Measurements from ENCODE around the gene TMEM259. TPM values are rescaled to one million over a fixed set of nuclear protein-coding genes. Genes with fewer than 3 reads are reported as not detected.

TMEM259 gene
- total and polyA plus RNA-seq, 9 of the 15 experiments (the other 6 are each of a cell fraction or from before 2014, with no cell fraction given): 0.52 to 231 (median 63.6) TPM

DNA sequence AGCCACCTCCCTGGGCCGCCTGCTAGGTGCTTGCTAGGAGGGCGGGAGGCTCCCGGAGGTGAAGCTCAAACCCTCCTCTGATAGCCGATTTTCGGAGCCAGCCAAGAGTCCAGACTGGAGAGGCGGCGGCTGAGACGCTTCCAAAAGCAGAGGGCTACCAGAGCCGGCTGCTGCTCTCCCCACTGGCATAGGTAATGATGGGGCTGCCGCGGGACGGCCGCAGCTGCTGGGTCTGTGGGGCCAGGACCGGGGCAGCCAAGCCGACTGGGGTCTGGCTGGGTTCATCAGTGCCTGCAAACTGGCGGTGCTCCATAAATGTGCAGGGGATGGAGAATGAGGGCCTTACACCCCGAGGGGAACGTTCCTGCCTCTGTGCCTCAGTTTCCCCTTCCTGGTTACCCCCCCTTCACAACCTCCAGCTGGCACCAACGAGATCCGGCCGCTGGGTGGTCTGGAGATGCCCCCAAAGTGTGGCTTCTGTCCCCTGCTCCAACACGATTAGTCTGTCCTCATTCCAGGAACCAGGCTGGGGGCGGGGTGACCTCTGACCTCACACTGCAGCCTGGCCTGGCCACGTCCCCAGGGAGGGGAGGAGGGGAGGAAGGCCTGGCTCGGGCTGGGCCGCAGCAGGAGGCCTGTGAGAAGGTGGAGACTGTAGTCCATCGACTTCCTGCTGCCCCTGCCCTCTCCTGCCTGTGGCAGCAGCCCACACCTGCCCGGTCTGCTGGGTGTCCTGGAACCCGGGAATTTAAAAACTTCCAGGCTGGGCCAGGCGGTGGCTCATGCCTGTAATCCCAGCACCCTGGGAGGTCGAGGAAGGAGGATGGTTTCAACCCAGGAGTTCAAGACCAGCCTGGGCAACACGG lies 40.6 kb downstream of the TMEM259 start (continued):
- TF ChIP-seq MGA (IDR thresholded peaks at IDR 0.05): peak; percentile 51
- peak; percentile 84 for TF ChIP-seq ARID1B (IDR thresholded peaks at IDR 0.05)
- TF ChIP-seq ZBED1 (IDR thresholded peaks at IDR 0.05): no peak
- no peak for TF ChIP-seq ZNF764 (CRISPR knock-in tag; IDR thresholded peaks at IDR 0.05; ENCODE audit: low read depth)
- TF ChIP-seq KDM2B (CRISPR knock-in tag; IDR thresholded peaks at IDR 0.05): no peak
- peak; percentile 62 for TF ChIP-seq ZBTB33 (CRISPR knock-in tag; IDR thresholded peaks at IDR 0.05)
- no peak for TF ChIP-seq SRSF1 (IDR thresholded peaks at IDR 0.05; ENCODE audit: low read depth, low read length)
- no peak for TF ChIP-seq MAFG (tag; conservative IDR thresholded peaks at IDR 0.05)
- TF ChIP-seq, protein P1, sequence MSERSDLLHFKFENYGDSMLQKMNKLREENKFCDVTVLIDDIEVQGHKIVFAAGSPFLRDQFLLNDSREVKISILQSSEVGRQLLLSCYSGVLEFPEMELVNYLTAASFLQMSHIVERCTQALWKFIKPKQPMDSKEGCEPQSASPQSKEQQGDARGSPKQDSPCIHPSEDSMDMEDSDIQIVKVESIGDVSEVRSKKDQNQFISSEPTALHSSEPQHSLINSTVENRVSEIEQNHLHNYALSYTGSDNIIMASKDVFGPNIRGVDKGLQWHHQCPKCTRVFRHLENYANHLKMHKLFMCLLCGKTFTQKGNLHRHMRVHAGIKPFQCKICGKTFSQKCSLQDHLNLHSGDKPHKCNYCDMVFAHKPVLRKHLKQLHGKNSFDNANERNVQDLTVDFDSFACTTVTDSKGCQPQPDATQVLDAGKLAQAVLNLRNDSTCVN (CRISPR knock-in tag; IDR thresholded peaks at IDR 0.05): no peak; the same call in 1 of the 2 replicates
- TF ChIP-seq CBX2 (IDR thresholded peaks at IDR 0.05; ENCODE audit: insufficient read depth, low read length, poor library complexity, severe bottlenecking): no peak
- no peak for TF ChIP-seq PCBP2 (IDR thresholded peaks at IDR 0.05; ENCODE audit: low read depth, low read length, poor library complexity, severe bottlenecking)
- TF ChIP-seq ETS2 (tag; IDR thresholded peaks at IDR 0.05; ENCODE audit: borderline replicate concordance, poor library complexity, severe bottlenecking): no peak
